Measurements from ENCODE around the gene ZFP69B. TPM values are rescaled to one million over a fixed set of nuclear protein-coding genes. Genes with fewer than 3 reads are reported as not detected.

Gene ZFP69B
- total and polyA plus RNA-seq, 2 of the 4 experiments (the other 2 are of a cell fraction) = 3.1 to 6.8 TPM

DNA sequence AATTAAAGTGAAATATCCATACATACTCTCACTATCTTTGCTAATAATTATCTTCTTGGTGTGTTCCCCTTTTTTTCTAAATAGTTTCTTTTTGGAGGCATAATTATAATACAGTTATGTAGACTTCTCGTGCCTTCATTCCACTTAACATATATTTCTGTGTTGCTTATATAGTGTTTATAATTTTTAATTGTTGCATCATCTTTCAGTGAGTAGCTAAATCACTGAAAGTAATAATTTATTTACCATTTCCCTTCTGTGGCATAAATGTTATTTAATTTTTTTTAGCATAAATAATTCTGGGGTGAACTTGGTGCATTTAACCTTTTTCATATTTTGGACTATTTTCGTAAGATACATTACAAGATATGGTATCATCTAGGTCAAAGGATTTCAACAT is 38.4 kb upstream of the ZFP69B start:
- H3K4ac ChIP-seq (ENCODE audit: low read depth, low read length) = no peak overlapping the region
- H2BK120ac ChIP-seq (ENCODE audit: low read depth, low read length) = no peak overlapping the region
- H3K18ac ChIP-seq (ENCODE audit: low read depth, low read length) = no peak overlapping the region
- H3K4me2 ChIP-seq (ENCODE audit: low read depth, low read length) = no peak overlapping the region
- in situ Hi-C loops (cut with MboI; ENCODE audit: low sequenced_read_pairs) = no loop called here
- H4K91ac ChIP-seq (ENCODE audit: insufficient read depth, low read depth, low read length) = no peak overlapping the region
- H2BK15ac ChIP-seq (ENCODE audit: low read depth, low read length) = no peak overlapping the region
- H3K27me3 ChIP-seq (ENCODE audit: control insufficient read depth, insufficient read depth, low read length) = no peaks in the 10 kb centered on the region
- H2BK20ac ChIP-seq (ENCODE audit: low read depth, low read length) = no peak overlapping the region
- no peak for DNase-seq
- intact Hi-C loops (cut with micrococcal nuclease) = no loop called here
- H4K20me1 ChIP-seq (ENCODE audit: insufficient read depth, low read length) = no peaks in the 10 kb centered on the region
- no peaks in the 10 kb centered on the region for H3K9me3 ChIP-seq (ENCODE audit: control insufficient read depth, insufficient read depth, low read length)
- H3K79me1 ChIP-seq (ENCODE audit: low read depth in 1 of 2, low read length in 2 of 2) = peaks cover 12 to 31% of the 10 kb centered on the region in 2 experiments
- dilution Hi-C loops (cut with HindIII; ENCODE audit: low sequenced_read_pairs, unreplicated experiment) = no loop called here
- H2BK5ac ChIP-seq (ENCODE audit: low read depth, low read length, poor library complexity, severe bottlenecking) = no peak overlapping the region
- H3K23ac ChIP-seq (ENCODE audit: low read depth, low read length) = no peak overlapping the region
- H2AK5ac ChIP-seq (ENCODE audit: low read depth, low read length) = no peak overlapping the region
- H2AFZ ChIP-seq (replicated peaks; ENCODE audit: low read length, poor library complexity) = no peak overlapping the region
- no TSS peak for BruUV-seq (replicated peaks)
- H4K8ac ChIP-seq (ENCODE audit: low read depth in 2 of 2, low read length in 2 of 2) = no peak overlapping the region
- ATAC-seq (ENCODE audit: low read depth) = no peak
- peaks cover 24% of the 10 kb centered on the region for H3K36me3 ChIP-seq (ENCODE audit: control insufficient read depth, insufficient read depth, low read length)
- WGBS, 2 experiments (ENCODE audit: extremely low coverage in 2 of 2, insufficient read length in 1 of 2) = no CpG with 5 or more reads among the region's 2 CpGs
- no peak overlapping the region for H3K27ac ChIP-seq (ENCODE audit: insufficient read depth, low read length)
- no peaks in the 10 kb centered on the region for H3K4me1 ChIP-seq (ENCODE audit: control insufficient read depth, insufficient read depth, low read length)
- no peak overlapping the region for H3K4me3 ChIP-seq (ENCODE audit: insufficient read depth, low read depth, low read length)
- no peak overlapping the region for H4K5ac ChIP-seq (ENCODE audit: low read depth, low read length)
- ChIA-PET POLR2A (ENCODE audit: unreplicated experiment) (no interaction called here), CTCF (interaction anchor here (0.6 to 1.0 kb wide), 2 partner anchors 268 to 274 kb away, joined by 3 read pairs; no protein-coding TSS in a partner anchor)
- H2AK9ac ChIP-seq (replicated peaks; ENCODE audit: low read depth, low read length, poor library complexity) = no peak overlapping the region
- no peak overlapping the region for H3K14ac ChIP-seq (replicated peaks; ENCODE audit: low read depth, low read length)
- H3K9me1 ChIP-seq (ENCODE audit: insufficient read depth, low read length) = peaks cover 4% of the 10 kb centered on the region; the same call in 1 of the 2 replicates
- H3K9ac ChIP-seq (ENCODE audit: low read depth, low read length) = no peak overlapping the region
- no peak overlapping the region for H3K56ac ChIP-seq (ENCODE audit: extremely low read depth, insufficient read depth, low read length)
- peak; percentile 38; the same call in 1 of the 2 replicates for TF ChIP-seq CEBPB (IDR thresholded peaks at IDR 0.05; ENCODE audit: low read depth, low read length)
- no peak for TF ChIP-seq FOS (IDR thresholded peaks at IDR 0.05; ENCODE audit: low read depth, low read length)
- TF ChIP-seq, protein P1, sequence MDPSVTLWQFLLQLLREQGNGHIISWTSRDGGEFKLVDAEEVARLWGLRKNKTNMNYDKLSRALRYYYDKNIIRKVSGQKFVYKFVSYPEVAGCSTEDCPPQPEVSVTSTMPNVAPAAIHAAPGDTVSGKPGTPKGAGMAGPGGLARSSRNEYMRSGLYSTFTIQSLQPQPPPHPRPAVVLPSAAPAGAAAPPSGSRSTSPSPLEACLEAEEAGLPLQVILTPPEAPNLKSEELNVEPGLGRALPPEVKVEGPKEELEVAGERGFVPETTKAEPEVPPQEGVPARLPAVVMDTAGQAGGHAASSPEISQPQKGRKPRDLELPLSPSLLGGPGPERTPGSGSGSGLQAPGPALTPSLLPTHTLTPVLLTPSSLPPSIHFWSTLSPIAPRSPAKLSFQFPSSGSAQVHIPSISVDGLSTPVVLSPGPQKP (IDR thresholded peaks at IDR 0.05; ENCODE audit: borderline replicate concordance, low read depth, low read length) = no peak
- TF ChIP-seq SMC3 (IDR thresholded peaks at IDR 0.05; ENCODE audit: low read depth, low read length) = no peak
- TF ChIP-seq, protein P2, sequence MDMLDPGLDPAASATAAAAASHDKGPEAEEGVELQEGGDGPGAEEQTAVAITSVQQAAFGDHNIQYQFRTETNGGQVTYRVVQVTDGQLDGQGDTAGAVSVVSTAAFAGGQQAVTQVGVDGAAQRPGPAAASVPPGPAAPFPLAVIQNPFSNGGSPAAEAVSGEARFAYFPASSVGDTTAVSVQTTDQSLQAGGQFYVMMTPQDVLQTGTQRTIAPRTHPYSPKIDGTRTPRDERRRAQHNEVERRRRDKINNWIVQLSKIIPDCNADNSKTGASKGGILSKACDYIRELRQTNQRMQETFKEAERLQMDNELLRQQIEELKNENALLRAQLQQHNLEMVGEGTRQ (IDR thresholded peaks at IDR 0.05; ENCODE audit: low read depth, low read length) = no peak
